Measurements from ENCODE around the gene PRKRIP1.
"Not testable (repeated sequence)": the region's sequence is repeated elsewhere in the genome, so short reads cannot be mapped to it uniquely, and the experiment has no call there.

Gene PRKRIP1

GRCh38 chr7:102472126-102473041, 76.2 kb downstream of the PRKRIP1 start:
- Histone ChIP-seq H3K9ac (ENCODE audit: low read length) (no peak overlapping the region), H3K4me3 (ENCODE audit: insufficient read depth, low read length, poor library complexity, severe bottlenecking) (no peak overlapping the region), H3K36me3 (ENCODE audit: low read length) (no peaks in the 10 kb centered on the region), H3K4me2 (ENCODE audit: low read depth, low read length, poor library complexity, severe bottlenecking) (no peak overlapping the region), H3F3A (ENCODE audit: insufficient read depth) (no peaks in the 10 kb centered on the region), H3K27me3 (ENCODE audit: low read length) (no peaks in the 10 kb centered on the region), H3K27ac (ENCODE audit: low read depth, low read length) (no peak overlapping the region), H3K79me2 (ENCODE audit: insufficient read depth, low read length) (no peaks in the 10 kb centered on the region), H3K9me2 (replicated peaks; ENCODE audit: insufficient read depth, low read length) (no peaks in the 10 kb centered on the region), H4K20me1 (ENCODE audit: low read depth, low read length) (no peaks in the 10 kb centered on the region; the same call in 1 of the 2 replicates), H2AFZ (ENCODE audit: low read depth, low read length, severe bottlenecking) (no peak overlapping the region), H3K9me3 (ENCODE audit: insufficient read depth, low read length) (no peaks in the 10 kb centered on the region)
- TF ChIP-seq CTCF (IDR thresholded peaks at IDR 0.05; ENCODE audit: insufficient read depth, low read length, poor library complexity, severe bottlenecking): no peak
- TF ChIP-seq EZH2phosphoT487 (conservative IDR thresholded peaks at IDR 0.05; ENCODE audit: low read length): no peak

- Histone ChIP-seq H3K4me2 (ENCODE audit: low read depth, low read length, poor library complexity, severe bottlenecking) (no peak overlapping the region), H2AFZ (ENCODE audit: low read depth, low read length, severe bottlenecking) (no peak overlapping the region), H3F3A (ENCODE audit: insufficient read depth) (no peaks in the 10 kb centered on the region), H3K36me3 (ENCODE audit: low read length) (no peaks in the 10 kb centered on the region), H3K27ac (ENCODE audit: low read depth, low read length) (no peak overlapping the region), H3K4me3 (ENCODE audit: insufficient read depth, low read length, poor library complexity, severe bottlenecking) (no peak overlapping the region), H3K79me2 (ENCODE audit: insufficient read depth, low read length) (no peaks in the 10 kb centered on the region), H3K27me3 (ENCODE audit: low read length) (no peaks in the 10 kb centered on the region), H3K9ac (ENCODE audit: low read length) (no peak overlapping the region), H3K9me2 (replicated peaks; ENCODE audit: insufficient read depth, low read length) (no peaks in the 10 kb centered on the region), H4K20me1 (ENCODE audit: low read depth, low read length) (no peaks in the 10 kb centered on the region), H3K9me3 (ENCODE audit: insufficient read depth, low read length) (no peaks in the 10 kb centered on the region)
- TF ChIP-seq CTCF (IDR thresholded peaks at IDR 0.05; ENCODE audit: insufficient read depth, low read length, poor library complexity, severe bottlenecking) (no peak), EZH2phosphoT487 (conservative IDR thresholded peaks at IDR 0.05; ENCODE audit: low read length) (no peak)
These were observed 77.3 kb downstream of the PRKRIP1 start for GRCh38 chr7:102473271-102473991.

DNA sequence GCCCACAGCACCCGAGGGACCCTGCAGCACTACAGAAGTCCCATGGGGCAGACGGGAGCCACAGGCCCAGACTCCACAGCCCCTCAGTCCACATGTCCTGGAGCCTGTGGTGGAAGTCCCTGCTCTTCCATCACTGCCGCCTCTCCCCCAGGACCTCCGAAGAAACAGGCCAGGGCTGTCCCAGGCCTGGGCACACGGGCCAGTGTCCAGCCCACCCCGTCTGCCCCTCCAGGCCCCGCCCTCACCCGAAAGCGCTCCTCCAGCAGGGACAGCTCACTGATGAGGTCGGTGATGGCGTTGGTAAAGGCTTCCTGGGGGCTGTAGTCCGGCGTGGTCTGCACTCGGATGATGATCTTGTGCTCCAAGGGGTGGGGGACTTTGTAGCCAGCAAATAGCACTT, 78.0 kb downstream of the PRKRIP1 start:
- not testable (repeated sequence) for H3K9me3 ChIP-seq (ENCODE audit: insufficient read depth, low read length); H3K27me3 ChIP-seq (ENCODE audit: low read length)

DNA sequence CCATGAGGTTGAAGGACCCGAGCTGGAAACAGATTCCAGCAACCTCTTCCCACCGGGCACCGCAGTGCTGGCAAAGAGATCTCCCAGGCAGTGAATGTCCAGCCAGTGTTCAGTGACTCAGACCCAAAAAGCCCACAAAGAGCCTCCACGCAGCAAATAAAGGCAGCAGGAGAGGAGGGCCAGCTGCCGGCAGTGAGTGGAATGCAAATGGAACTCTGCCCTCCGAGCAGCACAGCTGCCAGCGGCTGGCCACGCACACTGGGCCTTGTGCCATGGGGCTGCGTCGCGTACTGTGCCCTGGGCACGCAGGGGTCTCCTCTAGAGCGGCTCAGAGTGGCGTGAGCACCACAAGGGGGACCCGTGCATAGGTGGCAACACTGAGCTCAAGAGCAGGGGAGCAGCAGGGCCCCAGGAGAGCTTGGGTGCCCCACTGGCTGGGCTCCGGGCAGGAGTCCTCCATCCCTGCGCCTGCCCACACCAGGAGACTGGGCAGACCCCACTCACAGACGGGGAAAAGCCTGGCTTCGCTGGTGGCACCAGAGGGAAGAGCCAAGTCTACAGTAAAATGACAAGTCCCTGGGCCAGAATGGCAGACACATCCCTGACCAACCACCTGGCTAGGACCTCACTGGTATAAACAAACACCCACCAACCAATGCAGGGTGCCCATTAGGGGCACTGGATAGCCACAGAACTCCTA, 78.7 kb downstream of the PRKRIP1 start:
- H3K27ac ChIP-seq (ENCODE audit: low read depth, low read length); H3K4me3 ChIP-seq (ENCODE audit: insufficient read depth, low read length, poor library complexity, severe bottlenecking); H3K27me3 ChIP-seq (ENCODE audit: low read length); H3K9ac ChIP-seq (ENCODE audit: low read length); H3K79me2 ChIP-seq (ENCODE audit: insufficient read depth, low read length); H3K9me2 ChIP-seq (replicated peaks; ENCODE audit: insufficient read depth, low read length); H4K20me1 ChIP-seq (ENCODE audit: low read depth, low read length); H3K9me3 ChIP-seq (ENCODE audit: insufficient read depth, low read length); H3K36me3 ChIP-seq (ENCODE audit: low read length); H2AFZ ChIP-seq (ENCODE audit: low read depth, low read length, severe bottlenecking); H3K4me2 ChIP-seq (ENCODE audit: low read depth, low read length, poor library complexity, severe bottlenecking); H3F3A ChIP-seq (ENCODE audit: insufficient read depth): not testable (repeated sequence)

More for the DNA sequence above, 78.0 kb downstream of the PRKRIP1 start:
- H3K36me3 ChIP-seq (ENCODE audit: low read length); H3F3A ChIP-seq (ENCODE audit: insufficient read depth); H4K20me1 ChIP-seq (ENCODE audit: low read depth, low read length); H3K9ac ChIP-seq (ENCODE audit: low read length); H3K9me2 ChIP-seq (replicated peaks; ENCODE audit: insufficient read depth, low read length); H3K27ac ChIP-seq (ENCODE audit: low read depth, low read length); H3K79me2 ChIP-seq (ENCODE audit: insufficient read depth, low read length); H3K4me3 ChIP-seq (ENCODE audit: insufficient read depth, low read length, poor library complexity, severe bottlenecking); H2AFZ ChIP-seq (ENCODE audit: low read depth, low read length, severe bottlenecking); H3K4me2 ChIP-seq (ENCODE audit: low read depth, low read length, poor library complexity, severe bottlenecking): not testable (repeated sequence)

Data from SU-DHL-6 (cell line).